ENCODE data around the gene TRIM61. TPM values are rescaled to one million over a fixed set of nuclear protein-coding genes. Genes with fewer than 3 reads are reported as not detected.
"Not testable (repeated sequence)": the region's sequence is repeated elsewhere in the genome, so short reads cannot be mapped to it uniquely, and the experiment has no call there.

The TRIM61 gene
- polyA plus RNA-seq: 1 to 10 TPM in 2 of 3 donors, under 1 TPM in 1; 0.38 to 2.0 (median 1.2) TPM

DNA sequence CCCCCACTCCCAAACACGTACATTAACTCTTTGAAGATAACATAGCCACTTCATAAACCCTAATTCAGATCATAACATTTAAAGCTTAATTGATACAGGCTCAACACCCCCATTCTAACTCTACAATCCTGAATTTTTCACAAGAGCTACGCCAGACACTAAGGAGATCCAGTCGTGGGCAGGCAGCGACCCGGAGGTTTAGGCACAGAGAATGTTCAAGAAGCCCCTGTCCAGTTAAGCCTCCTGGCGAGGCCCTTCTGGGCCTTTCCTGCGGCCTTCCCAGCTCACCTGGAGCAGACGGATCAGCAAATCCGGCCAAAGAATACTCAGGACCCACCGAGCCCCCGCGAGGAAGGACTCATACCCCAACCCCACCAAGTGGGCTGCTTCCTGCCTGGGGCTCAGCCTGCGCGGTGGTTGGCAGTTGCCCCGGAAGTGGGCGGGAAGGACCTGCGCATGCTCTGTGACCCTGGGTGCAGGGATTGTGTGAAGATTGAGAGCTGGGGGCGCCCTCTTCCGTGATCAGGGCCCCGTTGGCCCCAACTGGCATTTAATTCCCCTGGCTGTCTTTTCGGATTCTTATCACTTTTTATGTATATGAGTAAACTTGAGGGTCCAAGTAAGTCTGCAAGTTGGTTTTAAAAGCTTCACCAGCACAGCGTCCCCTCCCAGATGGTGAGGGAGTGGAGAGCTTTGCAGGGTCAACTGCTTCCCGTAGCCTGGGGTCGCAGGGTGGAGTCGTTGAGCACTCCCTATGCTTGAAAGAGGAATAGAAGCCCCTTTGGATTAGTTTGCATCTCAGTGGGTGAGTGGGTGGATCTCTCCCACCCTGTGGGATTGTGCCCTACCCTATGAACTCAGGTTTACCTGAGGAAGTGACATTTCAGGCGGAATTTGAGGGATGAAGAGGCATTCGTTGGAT is at the start of gene TRIM61:
TSS of gene TRIM61 (minus strand) at position 415 of the 922 bp plus-strand sequence. CDS start 7,655 bp downstream, outside the sequence.
- H3K27ac ChIP-seq (ENCODE audit: low read depth, low read length): no peak within 1 kb of the TSS
- WGBS, 3 donors: 14 to 25% (median 17%) methylated on average over 27 of the region's 27 CpGs

DNA sequence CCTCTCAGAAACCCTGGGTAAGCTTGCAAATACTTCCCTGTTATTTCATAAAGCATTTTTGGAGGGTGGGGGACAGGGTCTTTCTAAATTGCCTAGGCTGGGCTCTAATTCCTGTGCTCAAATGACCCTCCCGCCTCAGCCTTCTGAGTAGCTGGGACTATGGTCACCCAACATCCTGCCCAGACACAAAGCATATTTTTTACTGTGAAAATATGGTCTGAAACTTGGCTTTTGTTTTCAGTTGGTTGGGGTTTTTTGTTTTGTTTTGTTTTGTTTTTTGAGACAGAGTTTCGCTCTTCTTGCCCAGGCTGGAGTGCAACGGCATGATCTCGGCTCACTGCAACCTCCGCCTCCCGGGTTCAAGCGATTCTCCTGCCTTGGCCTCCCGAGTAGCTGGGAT is 48.3 kb upstream of the TRIM61 start:
- H3K27ac ChIP-seq (ENCODE audit: low read depth, low read length): not testable (repeated sequence)
- 92 to 95% (median 92%) methylated on average over 8 of the region's 8 CpGs for WGBS, 3 donors

DNA sequence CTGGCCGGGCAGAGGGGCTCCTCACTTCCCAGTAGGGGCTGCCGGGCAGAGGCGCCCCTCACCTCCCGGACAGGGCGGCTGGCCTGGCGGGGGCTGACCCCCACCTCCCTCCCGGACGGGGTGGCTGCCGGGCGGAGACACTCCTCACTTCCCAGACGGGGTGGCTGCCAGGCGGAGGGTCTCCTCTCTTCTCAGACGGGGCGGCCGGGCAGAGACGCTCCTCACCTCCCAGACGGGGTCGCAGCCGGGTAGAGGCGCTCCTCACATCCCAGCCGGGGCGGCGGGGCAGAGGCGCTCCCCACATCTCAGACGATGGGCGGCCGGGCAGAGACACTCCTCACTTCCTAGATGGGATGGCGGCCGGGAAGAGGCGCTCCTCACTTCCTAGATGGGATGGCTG is 42.5 kb upstream of the TRIM61 start:
- not testable (repeated sequence) for H3K27ac ChIP-seq (ENCODE audit: low read depth, low read length)
- 93 to 97% (median 94%) methylated on average over 9 to 30 of the region's 30 CpGs for WGBS, 3 donors

DNA sequence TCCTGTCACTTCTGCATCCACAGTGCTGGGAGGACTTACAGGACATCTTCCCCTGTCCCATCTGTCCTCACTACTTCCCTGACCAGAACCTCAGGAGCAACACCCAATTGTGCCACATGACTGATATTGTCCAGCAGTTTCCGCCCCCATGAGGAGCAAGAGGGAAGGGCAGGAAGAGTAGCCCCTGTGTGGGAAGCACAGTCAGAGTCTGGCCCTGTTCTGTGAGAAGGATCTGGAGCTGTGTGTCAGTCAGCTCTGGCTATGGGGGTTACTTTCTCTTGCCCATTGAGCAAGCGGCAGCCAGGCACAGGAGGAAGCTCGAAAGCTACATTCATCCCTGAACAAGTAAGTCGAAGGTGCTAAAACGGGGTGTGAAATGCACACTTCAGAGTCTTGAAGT is 39.5 kb upstream of the TRIM61 start:
- no peak overlapping the region for H3K27ac ChIP-seq (ENCODE audit: low read depth, low read length)
- 36 to 65% (median 57%) methylated on average over 5 of the region's 5 CpGs for WGBS, 3 donors

DNA sequence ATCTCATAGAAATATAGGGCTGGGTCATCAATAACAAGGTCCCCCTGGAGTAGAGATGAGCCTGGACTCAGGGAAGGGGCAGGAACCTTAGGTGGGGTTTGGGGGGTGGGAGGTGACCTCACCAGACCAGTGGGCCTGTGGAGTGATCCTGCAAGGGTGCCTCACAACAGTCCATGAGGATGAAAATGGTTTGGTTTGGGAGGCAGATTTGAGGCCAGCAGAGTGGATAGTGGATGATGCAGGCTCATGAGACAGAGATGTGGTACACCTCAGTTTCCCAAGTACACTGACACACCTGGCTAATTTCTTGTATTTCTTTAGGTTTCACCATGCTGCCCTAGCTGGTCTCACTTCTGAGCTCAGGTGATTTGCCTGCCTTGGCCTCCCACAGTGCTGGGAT is 36.2 kb upstream of the TRIM61 start:
- H3K27ac ChIP-seq (ENCODE audit: low read depth, low read length): no peak overlapping the region

DNA sequence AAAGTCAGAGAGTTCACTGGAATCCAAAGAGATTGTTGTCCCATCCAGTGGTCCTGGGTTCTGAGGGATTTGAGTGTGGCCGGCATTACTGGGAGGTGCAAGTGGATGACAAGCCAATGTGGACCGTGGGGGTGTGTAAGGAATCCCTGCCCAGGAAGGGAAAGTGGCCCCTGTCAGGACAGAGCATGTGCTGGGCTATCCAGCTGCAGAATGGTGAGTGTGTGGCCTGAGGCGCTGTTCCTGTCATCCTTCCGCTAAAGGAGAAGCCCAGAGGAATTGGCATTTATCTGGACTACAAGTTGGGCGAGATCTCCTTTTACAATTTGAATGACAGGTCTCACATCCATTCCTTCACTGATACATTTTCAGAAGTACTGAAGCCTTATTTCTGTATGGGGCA is 33.9 kb upstream of the TRIM61 start:
- WGBS, 3 donors: 81 to 85% (median 82%) methylated on average over 5 of the region's 5 CpGs

DNA sequence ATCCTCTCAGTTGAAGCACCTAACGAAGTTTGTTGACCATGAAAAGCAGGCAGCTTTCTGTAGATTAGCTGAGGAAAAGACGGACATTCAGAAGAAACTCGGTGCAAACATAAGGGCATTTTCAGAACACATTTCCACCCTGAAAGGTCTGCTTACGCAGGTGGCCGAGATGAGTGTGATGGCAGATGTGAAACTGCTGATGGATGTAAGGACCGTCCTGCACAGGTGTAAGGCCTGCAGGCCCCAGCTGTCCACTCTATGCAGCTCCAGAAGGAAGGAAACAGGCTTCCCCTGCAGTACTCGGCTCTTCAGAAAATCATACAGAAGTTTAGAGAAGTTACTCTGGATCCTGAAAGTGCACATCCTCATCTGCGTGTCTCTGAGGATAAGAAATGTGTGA is 33.5 kb upstream of the TRIM61 start:
- 79 to 85% (median 79%) methylated on average over 8 of the region's 8 CpGs for WGBS, 3 donors
- H3K27ac ChIP-seq (ENCODE audit: low read depth, low read length): no peak overlapping the region

More for the DNA sequence above, 33.9 kb upstream of the TRIM61 start:
- no peak overlapping the region for H3K27ac ChIP-seq (ENCODE audit: low read depth, low read length)

DNA sequence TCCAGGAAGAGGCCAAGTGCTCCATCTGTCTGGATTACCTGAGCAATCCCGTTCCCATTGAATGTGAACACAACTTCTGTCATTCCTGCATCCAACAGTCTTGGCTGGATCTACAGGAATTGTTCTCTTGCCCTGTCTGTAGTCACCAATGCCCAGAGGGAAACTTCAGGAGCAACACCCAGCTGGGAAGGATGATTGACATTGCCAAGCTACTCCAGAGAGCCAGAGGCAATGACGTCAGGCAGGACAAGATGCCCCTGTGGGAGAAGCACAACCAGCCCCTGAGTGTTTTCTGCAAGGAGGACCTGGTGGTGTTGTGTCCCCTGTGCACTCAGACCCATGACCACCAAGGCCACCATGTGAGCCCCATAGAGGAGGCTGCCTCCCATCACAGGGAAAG is 33.0 kb upstream of the TRIM61 start:
- 72 to 80% (median 73%) methylated on average over 2 of the region's 2 CpGs for WGBS, 3 donors
- H3K27ac ChIP-seq (ENCODE audit: low read depth, low read length): no peak overlapping the region

DNA sequence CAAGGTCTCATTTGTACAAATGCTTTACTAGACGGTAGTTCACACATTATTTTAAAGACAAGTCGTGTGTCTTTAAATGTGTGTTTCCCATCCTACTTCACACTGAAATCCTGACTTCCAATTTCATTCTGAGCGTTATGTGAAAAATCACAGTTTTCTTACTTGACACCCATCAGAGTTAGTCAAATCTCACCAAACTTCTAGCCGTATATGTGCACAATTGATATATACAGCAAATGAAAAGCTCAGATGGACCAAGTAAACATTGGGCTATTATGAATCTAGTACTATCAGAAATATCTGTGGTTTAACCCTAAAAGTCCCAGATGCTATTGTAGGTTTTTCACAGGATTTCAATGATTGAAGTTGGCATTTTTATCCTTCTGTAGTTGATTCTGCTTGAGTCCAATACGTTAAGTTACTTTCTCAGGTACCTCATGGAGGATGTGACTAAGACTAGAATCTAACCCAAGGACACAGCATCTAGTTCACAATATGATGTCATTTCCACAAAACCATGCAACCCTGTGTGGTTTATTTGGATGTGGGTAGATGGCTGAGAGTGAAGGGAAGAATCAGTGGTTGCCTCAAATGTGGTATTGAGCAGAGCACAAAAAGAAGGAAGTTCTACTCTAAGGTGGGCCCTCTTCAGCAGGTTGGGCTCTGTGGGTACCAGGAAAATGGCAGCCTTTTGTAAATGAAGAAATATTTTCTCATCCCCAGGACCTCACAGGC is 32.2 kb upstream of the TRIM61 start:
- 64 to 84% (median 84%) methylated on average over 5 of the region's 5 CpGs for whole genome bisulfite sequencing, 3 donors
- no peak overlapping the region for H3K27ac ChIP-seq (ENCODE audit: low read depth, low read length)

DNA sequence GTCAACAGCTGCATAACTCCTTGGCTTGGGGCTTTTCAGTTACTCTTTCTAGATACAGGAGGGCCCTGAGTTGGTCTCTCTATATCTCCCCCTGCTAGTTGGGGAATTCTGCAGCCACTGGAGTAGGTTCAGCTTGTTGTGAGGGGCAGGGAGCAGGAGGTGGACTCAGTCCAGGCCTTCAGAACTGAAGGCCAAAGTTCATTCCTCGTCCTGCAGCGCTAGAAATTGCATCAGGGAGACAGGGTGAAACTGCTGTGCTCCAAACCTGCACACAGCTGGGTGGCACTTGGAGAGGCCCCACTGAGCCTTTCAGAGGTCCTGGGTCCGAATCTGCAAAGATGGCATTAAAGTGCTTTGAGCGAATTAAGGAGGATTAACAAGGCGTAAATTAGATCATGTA is 29.4 kb upstream of the TRIM61 start:
- no peak overlapping the region for H3K27ac ChIP-seq (ENCODE audit: low read depth, low read length)
- WGBS, 3 donors: 59 to 78% (median 69%) methylated on average over 5 of the region's 5 CpGs

DNA sequence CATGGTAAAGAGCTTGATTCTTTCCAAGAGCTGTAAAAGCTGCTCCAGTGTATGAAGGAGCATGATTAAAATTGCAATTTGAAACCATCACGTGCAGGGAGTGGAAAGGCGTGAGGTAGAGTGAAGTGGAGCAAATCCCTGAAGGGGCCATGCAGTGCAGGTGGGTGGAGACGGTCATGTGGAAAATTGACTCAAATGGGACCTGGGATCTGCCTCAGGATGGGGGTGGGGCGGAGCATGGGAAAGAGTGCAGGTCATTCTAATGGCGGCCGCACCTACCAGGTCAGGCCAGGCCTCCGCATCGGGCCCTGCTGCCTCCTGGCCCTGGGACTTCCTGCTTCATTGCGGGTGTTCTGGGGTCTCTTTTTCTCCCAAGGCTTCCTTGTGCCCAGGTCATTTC is 29.0 kb upstream of the TRIM61 start:
- WGBS, 3 donors: 77 to 86% (median 86%) methylated on average over 9 of the region's 9 CpGs
- H3K27ac ChIP-seq (ENCODE audit: low read depth, low read length): no peak overlapping the region

DNA sequence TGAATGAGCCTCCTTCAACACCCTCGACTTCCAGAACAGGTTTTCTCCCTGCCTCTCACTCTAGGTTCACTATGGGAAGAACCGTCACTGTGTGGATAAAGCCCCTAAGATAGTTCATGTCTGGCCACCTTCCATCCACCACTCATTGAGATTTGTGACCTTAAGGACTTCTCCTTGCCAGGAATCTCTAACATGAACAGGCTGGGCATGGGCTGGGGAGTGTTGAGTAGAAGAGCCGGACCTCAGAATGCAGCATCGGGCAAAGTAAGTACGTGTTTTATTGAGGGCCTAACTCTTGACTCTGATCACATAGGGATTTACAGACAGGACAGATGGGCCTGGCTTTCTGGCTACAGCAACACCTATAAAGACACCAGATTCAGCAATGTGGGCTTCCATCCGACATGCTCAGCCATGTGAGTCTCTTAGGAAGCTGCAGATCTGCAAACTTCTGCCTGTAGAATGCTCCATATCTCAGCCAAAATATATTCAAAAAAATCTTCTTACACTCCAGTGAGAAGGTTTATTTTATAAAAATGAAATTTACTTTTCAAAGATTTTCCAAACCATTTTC is 28.0 kb upstream of the TRIM61 start:
- WGBS, 3 donors: 70 to 87% (median 73%) methylated on average over 6 of the region's 6 CpGs
- no peak overlapping the region for H3K27ac ChIP-seq (ENCODE audit: low read depth, low read length)

DNA sequence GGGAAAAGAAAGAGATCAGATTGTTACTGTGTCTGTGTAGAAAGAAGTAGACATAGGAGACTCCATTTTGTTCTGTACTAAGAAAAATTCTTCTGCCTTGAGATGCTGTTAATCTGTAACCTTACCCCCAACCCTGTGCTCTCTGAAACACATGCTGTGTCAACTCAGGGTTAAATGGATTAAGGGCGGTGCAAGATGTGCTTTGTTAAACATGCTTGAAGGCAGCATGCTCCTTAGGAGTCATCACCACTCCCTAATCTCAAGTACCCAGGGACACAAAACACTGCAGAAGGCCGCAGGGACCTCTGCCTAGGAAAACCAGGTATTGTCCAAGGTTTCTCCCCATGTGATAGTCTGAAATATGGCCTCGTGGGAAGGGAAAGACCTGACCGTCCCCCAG is 24.5 kb upstream of the TRIM61 start:
- 37 to 71% (median 38%) methylated on average over 3 to 4 of the region's 4 CpGs for WGBS, 3 donors
- H3K27ac ChIP-seq (ENCODE audit: low read depth, low read length): not testable (repeated sequence)

DNA sequence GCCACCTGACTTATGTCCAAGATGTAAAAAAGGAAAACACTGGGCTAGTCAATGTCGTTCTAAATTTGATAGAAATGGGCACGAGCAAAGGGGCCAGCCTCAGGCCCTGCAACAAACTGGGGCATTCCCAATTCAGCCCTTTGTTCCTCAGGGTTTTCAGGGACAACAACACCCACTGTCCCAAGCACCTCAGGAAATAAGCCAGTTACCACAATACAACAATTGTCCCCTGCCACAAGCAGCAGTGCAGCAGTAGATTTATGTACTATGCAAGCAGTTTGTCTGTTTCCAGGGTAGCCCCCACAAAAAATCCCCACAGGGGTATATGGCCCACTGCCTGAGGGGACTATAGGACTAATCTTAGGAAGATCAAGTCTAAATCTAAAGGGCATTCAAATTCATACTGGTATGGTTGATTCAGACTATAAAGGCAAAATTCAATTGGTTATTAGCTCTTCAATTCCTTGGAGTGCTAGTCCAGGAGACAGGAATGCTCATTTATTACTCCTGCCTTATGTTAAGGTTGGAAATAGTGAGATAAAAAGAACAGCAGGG is 21.1 kb upstream of the TRIM61 start:
- 65 to 73% (median 68%) methylated on average over 2 of the region's 2 CpGs for WGBS, 3 donors
- H3K27ac ChIP-seq (ENCODE audit: low read depth, low read length): not testable (repeated sequence)

DNA sequence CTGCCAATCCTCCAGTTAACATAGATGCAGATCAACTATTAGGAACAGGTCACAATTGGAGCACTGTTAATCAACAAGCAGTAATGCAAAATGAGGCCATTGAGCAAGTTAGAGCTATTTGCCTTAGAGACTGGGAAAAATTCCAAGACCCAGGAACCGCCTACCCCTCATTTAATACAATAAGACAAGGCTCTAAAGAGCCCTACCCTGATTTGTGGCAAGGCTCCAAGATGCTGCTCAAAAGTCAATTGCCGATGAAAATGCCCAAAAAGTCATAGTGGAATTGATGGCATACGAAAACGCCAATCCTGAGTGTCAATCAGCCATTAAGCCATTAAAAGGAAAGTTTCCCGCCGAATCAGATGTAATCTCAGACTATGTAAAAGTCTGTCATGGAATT is 20.5 kb upstream of the TRIM61 start:
- H3K27ac ChIP-seq (ENCODE audit: low read depth, low read length): no peak overlapping the region
- WGBS, 3 donors: 61 to 79% (median 76%) methylated on average over 6 of the region's 6 CpGs

DNA sequence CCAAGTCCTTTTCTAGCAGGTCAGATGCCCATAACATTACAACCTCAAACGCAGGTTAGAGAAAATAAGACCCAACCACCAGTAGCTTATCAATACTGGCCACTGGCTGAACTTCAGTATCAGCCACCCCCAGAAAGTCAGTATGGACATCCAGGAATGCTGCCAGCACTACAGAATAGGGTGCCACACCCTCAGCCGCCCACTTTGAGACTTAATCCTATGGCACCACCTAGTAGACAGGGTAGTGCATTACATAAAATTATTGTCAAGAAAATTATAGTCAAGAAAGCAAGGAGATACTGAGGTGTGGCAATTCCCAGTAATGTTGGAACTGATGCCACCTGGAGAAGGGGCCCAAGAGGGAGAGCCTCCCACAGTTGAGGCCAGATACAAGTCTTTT is 19.9 kb upstream of the TRIM61 start:
- no peak overlapping the region for H3K27ac ChIP-seq (ENCODE audit: low read depth, low read length)
- WGBS, 3 donors: 82 to 89% (median 83%) methylated on average over 2 of the region's 2 CpGs

DNA sequence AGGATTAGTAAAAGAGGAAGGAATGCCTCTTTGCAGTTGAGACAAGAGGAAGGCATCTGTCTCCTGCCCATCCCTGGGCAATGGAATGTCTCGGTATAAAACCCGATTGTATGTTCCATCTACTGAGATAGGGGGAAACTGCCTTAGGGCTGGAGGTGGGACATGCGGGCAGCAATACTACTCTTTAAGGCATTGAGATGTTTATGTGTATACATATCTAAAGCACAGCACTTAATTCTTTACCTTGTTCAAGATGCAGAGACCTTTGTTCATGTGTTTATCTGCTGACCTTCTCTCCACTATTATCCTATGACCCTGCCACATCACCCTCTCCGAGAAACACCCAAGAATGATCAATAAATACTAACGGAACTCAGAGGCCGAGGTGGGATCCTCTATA is 18.7 kb upstream of the TRIM61 start:
- 45 to 90% (median 81%) methylated on average over 4 to 6 of the region's 6 CpGs for WGBS, 3 donors
- not testable (repeated sequence) for H3K27ac ChIP-seq (ENCODE audit: low read depth, low read length)

DNA sequence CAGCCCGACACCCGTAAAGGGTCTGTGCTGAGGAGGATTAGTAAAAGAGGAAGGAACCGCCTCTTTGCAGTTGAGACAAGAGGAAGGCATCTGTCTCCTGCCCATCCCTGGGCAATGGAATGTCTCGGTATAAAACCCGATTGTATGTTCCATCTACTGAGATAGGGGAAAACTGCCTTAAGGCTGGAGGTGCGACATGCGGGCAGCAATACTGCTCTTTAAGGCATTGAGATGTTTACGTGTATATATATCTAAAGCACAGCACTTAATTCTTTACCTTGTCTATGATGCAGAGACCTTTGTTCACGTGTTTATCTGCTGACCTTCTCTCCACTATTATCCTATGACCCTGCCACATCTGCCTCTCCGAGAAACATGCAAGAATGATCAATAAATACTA is 13.3 kb upstream of the TRIM61 start:
- WGBS, 3 donors: 69 to 81% (median 73%) methylated on average over 10 of the region's 10 CpGs
- not testable (repeated sequence) for H3K27ac ChIP-seq (ENCODE audit: low read depth, low read length)

DNA sequence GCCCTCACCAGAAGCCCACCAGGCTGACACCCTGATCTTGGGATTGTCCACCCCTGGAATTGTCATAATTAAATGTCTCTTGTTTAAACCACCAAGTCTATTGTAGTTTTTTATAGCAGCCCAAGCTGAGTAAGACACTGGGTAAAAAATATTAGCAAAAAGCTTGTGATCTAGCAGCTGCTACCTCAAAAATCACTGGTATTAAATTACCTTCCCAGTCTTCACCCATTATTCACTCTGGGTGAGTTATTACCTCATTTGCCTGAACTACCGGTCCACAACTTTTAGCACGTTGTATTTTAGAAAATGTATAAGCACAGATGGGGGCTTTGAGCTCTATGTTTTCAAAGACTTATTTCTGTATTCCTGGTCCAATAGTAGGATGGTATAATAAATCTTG is 12.0 kb upstream of the TRIM61 start:
- H3K27ac ChIP-seq (ENCODE audit: low read depth, low read length): no peak overlapping the region
- WGBS, 3 donors: 20 to 66% (median 56%) methylated on average over 2 of the region's 2 CpGs

Measured in adipose tissue (tissue), 3 donors.